A549 (cell line): ENCODE results near the gene DDI2. TPM values are rescaled to one million over a fixed set of nuclear protein-coding genes. Genes with fewer than 3 reads are reported as not detected.

Experiments used
- EHF ChIP-seq: fragments of 250-450 bp; sonication (Bioruptor Pico); IDR thresholded peaks from 2 replicates; pipeline ENCODE4 v1.5.0; 2020; ENCODE audit warnings: mild to moderate bottlenecking
- EP300 ChIP-seq, 2 experiments: fragments of >200 bp; sonication (Bioruptor Twin); formaldehyde crosslinking; IDR thresholded peaks; 2 replicates in 1 of 2; 3 replicates in 1 of 2; pipeline ENCODE4 v1.6.1; 2016 to 2017
- ESRRA ChIP-seq: fragments of 150-350 bp; IDR thresholded peaks from 2 replicates; pipeline ENCODE4 v1.6.1; 2014; ENCODE audit warnings: mild to moderate bottlenecking, low read length, borderline replicate concordance
- GATA3 ChIP-seq: IDR thresholded peaks from 2 replicates; pipeline ENCODE4 v1.6.1; 2012; ENCODE audit warnings: borderline replicate concordance
- JUN ChIP-seq, 2 experiments: fragments of >200 bp; sonication (Bioruptor Twin); formaldehyde crosslinking; IDR thresholded peaks; 2 replicates in 1 of 2; 3 replicates in 1 of 2; pipeline ENCODE4 v1.6.1; 2016 to 2017
- NPAS2 ChIP-seq: fragments of 250-450 bp; sonication (Bioruptor Pico); IDR thresholded peaks from 2 replicates; pipeline ENCODE4 v1.8.0; 2022; ENCODE audit warnings: mild to moderate bottlenecking, moderate library complexity, borderline replicate concordance
- NR3C1 ChIP-seq: fragments of >200 bp; sonication (Bioruptor Twin); formaldehyde crosslinking; IDR thresholded peaks from 3 replicates; pipeline ENCODE4 v1.6.1; 2017
- POLR2A ChIP-seq: IDR thresholded peaks from 2 replicates; pipeline ENCODE4 v1.6.1; 2012; ENCODE audit warnings: mild to moderate bottlenecking, low read length
- RNF2 ChIP-seq: fragments of 200-600 bp; sonication (generic); IDR thresholded peaks from 2 replicates; pipeline ENCODE4 v1.6.1; 2016; ENCODE audit warnings: low read depth, mild to moderate bottlenecking, antibody characterized with exemption, moderate library complexity, borderline replicate concordance
- SREBF2 ChIP-seq: fragments of 450-650 bp; IDR thresholded peaks from 2 replicates; pipeline ENCODE4 v1.6.1; 2014; ENCODE audit warnings: mild to moderate bottlenecking, moderate library complexity
- polyA plus RNA-seq, 4 experiments: library from polyadenylated mRNA; depleted of rRNA in 3 of 4; stranded (reverse); fragments of >200 nt; fragmentation: RNase III in 1 of 4; extraction: RNeasy Plus Mini Kit Qiagen cat#74134 plus additional on column Dnase treatment in 1 of 4; gene quantifications; 2 replicates in 3 of 4; 3 replicates in 1 of 4; pipeline ENCODE4 v1.2.3, GENCODE V29; 2011 to 2017
- small RNA-seq, 6 experiments: library from RNA; depleted of rRNA; stranded (forward); fragments of <200 nt; gene quantifications; one replicate each; pipeline ENCODE3, GENCODE V24; 2012

DDI2 gene
- polyA plus RNA-seq, 2 of the 4 experiments (the other 2 are of a cell fraction): 6.3 to 8.6 TPM

DNA sequence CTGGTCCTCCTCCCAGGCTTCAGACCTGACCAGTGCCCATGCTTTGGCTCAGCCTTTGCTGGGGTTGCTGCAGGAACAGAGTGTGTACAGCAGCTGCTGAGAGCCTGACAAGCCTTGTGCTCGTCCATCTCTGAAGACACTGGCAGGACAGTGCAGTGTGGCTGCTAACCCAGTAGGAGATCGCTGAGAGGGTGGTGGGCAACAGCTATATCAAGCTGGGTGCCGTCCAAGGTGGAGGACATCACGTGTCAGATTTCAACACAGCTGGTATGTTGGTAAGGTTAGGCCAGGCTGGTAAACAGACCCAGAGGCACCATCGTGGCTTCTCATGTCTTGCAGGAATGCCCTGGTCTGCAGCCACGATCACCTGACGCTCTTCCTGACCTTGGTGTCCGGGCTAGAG lies 100.9 kb downstream of the DDI2 start (continued):
- TF ChIP-seq NPAS2 (CRISPR knock-in tag) (no peak), EHF (CRISPR knock-in tag) (no peak), JUN (IDR thresholded peaks at IDR 0.05) (no peak), ESRRA (no peak), SREBF2 (no peak), RNF2 (no peak), EP300 (IDR thresholded peaks at IDR 0.05) (no peak), POLR2A (no peak), GATA3 (no peak), NR3C1 (no peak)

Small RNA genes within 50 kb of the gene (small RNA-seq; reads per million reads assigned to genes)
- gene AL121992.2 (0 reads per million in 6 experiments), gene CD24P1 (0 reads per million in 6 experiments), gene RNU7-179P (0 reads per million in 6 experiments)

Other genes with a start within 250 kb of the DDI2 start
- 26.5 and 33.1 TPM in 2 replicates for gene EFHD2, start 207.6 kb upstream of the DDI2 start, polyA plus RNA-seq (2011; rRNA removed)
- gene EFHD2, start 207.6 kb upstream of the DDI2 start, polyA plus RNA-seq (2017; fragmentation: RNase III; extraction: RNeasy Plus Mini Kit Qiagen cat#74134 plus additional on column Dnase treatment): 96.2 to 127 TPM (median 108 TPM) in 3 replicates
- 0.14 and 0.52 TPM in 2 replicates for gene CTRC, start 179.0 kb upstream of the DDI2 start, polyA plus RNA-seq (2011; rRNA removed)
- gene CTRC, start 179.0 kb upstream of the DDI2 start, polyA plus RNA-seq (2017; fragmentation: RNase III; extraction: RNeasy Plus Mini Kit Qiagen cat#74134 plus additional on column Dnase treatment): 0.14 to 0.25 TPM (median 0.18 TPM) in 3 replicates
- not detected in 2 replicates for gene CELA2A, start 160.7 kb upstream of the DDI2 start, polyA plus RNA-seq (2011; rRNA removed)
- gene CELA2A, start 160.7 kb upstream of the DDI2 start, polyA plus RNA-seq (2017; fragmentation: RNase III; extraction: RNeasy Plus Mini Kit Qiagen cat#74134 plus additional on column Dnase treatment): not detected in 3 replicates
- gene CELA2B, start 141.4 kb upstream of the DDI2 start, polyA plus RNA-seq (2011; rRNA removed): not detected in 2 replicates
- gene CELA2B, start 141.4 kb upstream of the DDI2 start, polyA plus RNA-seq (2017; fragmentation: RNase III; extraction: RNeasy Plus Mini Kit Qiagen cat#74134 plus additional on column Dnase treatment): not detected in 3 replicates
- 16.1 and 19.6 TPM in 2 replicates for gene CASP9, start 93.2 kb upstream of the DDI2 start, polyA plus RNA-seq (2011; rRNA removed)
- 11.0 to 13.3 TPM (median 11.6 TPM) in 3 replicates for gene CASP9, start 93.2 kb upstream of the DDI2 start, polyA plus RNA-seq (2017; fragmentation: RNase III; extraction: RNeasy Plus Mini Kit Qiagen cat#74134 plus additional on column Dnase treatment)
- 12.5 and 15.3 TPM in 2 replicates for gene DNAJC16, start 90.6 kb upstream of the DDI2 start, polyA plus RNA-seq (2011; rRNA removed)
- gene DNAJC16, start 90.6 kb upstream of the DDI2 start, polyA plus RNA-seq (2017; fragmentation: RNase III; extraction: RNeasy Plus Mini Kit Qiagen cat#74134 plus additional on column Dnase treatment): 4.6 to 5.5 TPM (median 4.9 TPM) in 3 replicates
- 10.3 and 10.7 TPM in 2 replicates for gene AGMAT, start 32.4 kb upstream of the DDI2 start, polyA plus RNA-seq (2011; rRNA removed)
- gene AGMAT, start 32.4 kb upstream of the DDI2 start, polyA plus RNA-seq (2017; fragmentation: RNase III; extraction: RNeasy Plus Mini Kit Qiagen cat#74134 plus additional on column Dnase treatment): 11.9 to 13.1 TPM (median 12.9 TPM) in 3 replicates
- 14.7 and 19.4 TPM in 2 replicates for gene PLEKHM2, start 66.9 kb downstream of the DDI2 start, polyA plus RNA-seq (2011; rRNA removed)
- gene PLEKHM2, start 66.9 kb downstream of the DDI2 start, polyA plus RNA-seq (2017; fragmentation: RNase III; extraction: RNeasy Plus Mini Kit Qiagen cat#74134 plus additional on column Dnase treatment): 20.0 to 21.8 TPM (median 21.5 TPM) in 3 replicates
- gene SLC25A34, start 118.8 kb downstream of the DDI2 start, polyA plus RNA-seq (2011; rRNA removed): 0.12 and 0.19 TPM in 2 replicates
- gene SLC25A34, start 118.8 kb downstream of the DDI2 start, polyA plus RNA-seq (2017; fragmentation: RNase III; extraction: RNeasy Plus Mini Kit Qiagen cat#74134 plus additional on column Dnase treatment): 0.19 to 0.31 TPM (median 0.26 TPM) in 3 replicates
- gene TMEM82, start 125.0 kb downstream of the DDI2 start, polyA plus RNA-seq (2011; rRNA removed): not detected in 2 replicates
- gene TMEM82, start 125.0 kb downstream of the DDI2 start, polyA plus RNA-seq (2017; fragmentation: RNase III; extraction: RNeasy Plus Mini Kit Qiagen cat#74134 plus additional on column Dnase treatment): not detected in 3 replicates
- 24.6 and 28.9 TPM in 2 replicates for gene FBLIM1, start 141.3 kb downstream of the DDI2 start, polyA plus RNA-seq (2011; rRNA removed)
- 33.9 to 39.4 TPM (median 38.1 TPM) in 3 replicates for gene FBLIM1, start 141.3 kb downstream of the DDI2 start, polyA plus RNA-seq (2017; fragmentation: RNase III; extraction: RNeasy Plus Mini Kit Qiagen cat#74134 plus additional on column Dnase treatment)
- 2.0 and 4.1 TPM in 2 replicates for gene UQCRHL, start 190.2 kb downstream of the DDI2 start, polyA plus RNA-seq (2011; rRNA removed)
- gene UQCRHL, start 190.2 kb downstream of the DDI2 start, polyA plus RNA-seq (2017; fragmentation: RNase III; extraction: RNeasy Plus Mini Kit Qiagen cat#74134 plus additional on column Dnase treatment): 0.64 to 1.2 TPM (median 0.68 TPM) in 3 replicates
- 7.0 and 14.3 TPM in 2 replicates for gene SPEN, start 230.2 kb downstream of the DDI2 start, polyA plus RNA-seq (2011; rRNA removed)
- 12.2 to 21.2 TPM (median 15.5 TPM) in 3 replicates for gene SPEN, start 230.2 kb downstream of the DDI2 start, polyA plus RNA-seq (2017; fragmentation: RNase III; extraction: RNeasy Plus Mini Kit Qiagen cat#74134 plus additional on column Dnase treatment)